SU-DHL-6 (cell line): ENCODE results near the gene SCRG1.

Source experiments
- CTCF ChIP-seq: fragments of 200-600 bp; sonication (generic); IDR thresholded peaks from one replicate; pipeline ENCODE4 v1.5.1; 2017; ENCODE audit warnings: antibody characterized with exemption, mild to moderate bottlenecking, low read length, moderate library complexity; ENCODE audit not compliant: insufficient read depth, poor library complexity, severe bottlenecking
- EZH2phosphoT487 ChIP-seq: fragments of 200-600 bp; sonication (generic), shearing (Covaris generic); conservative IDR thresholded peaks from 2 replicates; pipeline ENCODE4 v1.6.1; 2018; ENCODE audit warnings: mild to moderate bottlenecking, antibody characterized with exemption, low read length, moderate library complexity, mixed read lengths

- TF ChIP-seq CTCF (no peak), EZH2phosphoT487 (no peak)
Observed at GRCh38 chr4:173382349-173382748, 16.6 kb downstream of the SCRG1 start.
